ENCODE results near the gene NCOR1. TPM values are rescaled to one million over a fixed set of nuclear protein-coding genes. Genes with fewer than 3 reads are reported as not detected.

Gene NCOR1
- total RNA-seq, 5 donors from 2014 or later (not counting 1 experiment from before 2014, with no cell fraction given): 134 to 173 (median 152) TPM

DNA sequence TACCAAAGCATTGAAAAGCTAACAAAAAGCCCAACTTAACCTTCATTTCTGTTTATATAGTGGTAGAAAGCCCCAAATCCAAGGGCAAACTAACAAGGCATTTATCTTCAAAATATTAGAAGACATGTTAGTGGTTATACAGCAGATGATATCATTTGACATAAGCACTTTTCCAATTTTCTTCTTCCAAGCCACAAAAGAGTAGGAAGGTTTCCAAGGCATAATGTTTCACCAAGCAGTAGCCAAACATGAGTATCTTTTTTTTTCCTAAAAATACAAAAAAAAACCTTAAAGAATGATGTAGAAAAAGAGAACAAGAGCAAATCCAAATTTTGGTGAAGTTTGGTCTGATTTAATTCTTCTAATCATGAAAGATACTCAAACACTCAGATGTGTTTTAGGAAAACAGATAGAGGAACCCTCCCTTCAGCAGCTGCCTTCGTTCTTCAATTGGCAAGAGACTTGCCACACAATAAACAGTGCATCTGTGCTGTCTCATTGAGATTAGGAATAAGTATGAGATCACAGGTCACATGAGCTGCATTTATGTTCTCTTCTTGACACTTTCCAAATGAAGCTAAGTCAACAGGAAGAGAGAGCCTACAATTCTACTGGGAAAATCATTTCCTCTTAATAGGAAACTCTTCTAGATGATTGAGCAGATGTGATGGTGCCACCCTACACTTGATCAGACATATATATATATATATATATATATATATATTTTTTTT, 109.0 kb downstream of the NCOR1 start:
- H3K36me3 Mint-ChIP-seq: peaks cover 32% of the 10 kb centered on the region
- peak overlapping the region in 1 of 2 donors; percentile 28 for H3K27ac Mint-ChIP-seq
- H3K27ac ChIP-seq (ENCODE audit: low read length): no peak overlapping the region
- H3K4me1 ChIP-seq (ENCODE audit: control insufficient read depth in 1 of 2, extremely low read depth in 1 of 2, insufficient read depth in 2 of 2, low read length in 2 of 2): no peaks in the 10 kb centered on the region
- ChIA-PET POLR2A (interaction anchor here in 1 of 2 donors (0.6 kb wide), 1 partner anchor 951 kb away, joined by 4 read pairs; no protein-coding TSS in a partner anchor), CTCF (no interaction called here)
- ATAC-seq (replicated peaks in 1 of 4) (no peak), DNase-seq (no peak)
- no CpG with 5 or more reads among the region's 1 CpG for WGBS (ENCODE audit: insufficient coverage)
- H3K4me1 Mint-ChIP-seq: peaks cover 0 to 21% (median 3%) of the 10 kb centered on the region in 3 donors
- no peaks in the 10 kb centered on the region for H3K27me3 ChIP-seq (replicated peaks in 1 of 2; ENCODE audit: control insufficient read depth in 2 of 2, extremely low read depth in 1 of 2, insufficient read depth in 2 of 2, low read length in 1 of 2)
- H3K9me3 ChIP-seq: no peaks in the 10 kb centered on the region
- no peaks in the 10 kb centered on the region for H3K27me3 Mint-ChIP-seq
- no peak overlapping the region for H3K4me3 ChIP-seq (ENCODE audit: control insufficient read depth in 1 of 2, extremely low read depth in 1 of 2, low read length in 1 of 2)
- H3K36me3 ChIP-seq (ENCODE audit: control insufficient read depth in 2 of 2, extremely low read depth in 1 of 2, insufficient read depth in 1 of 2, low read length in 1 of 2): peaks cover 4 to 34% of the 10 kb centered on the region in 2 donors
- no peaks in the 10 kb centered on the region for H3K9me3 Mint-ChIP-seq
- H3K4me3 Mint-ChIP-seq: no peak overlapping the region

DNA sequence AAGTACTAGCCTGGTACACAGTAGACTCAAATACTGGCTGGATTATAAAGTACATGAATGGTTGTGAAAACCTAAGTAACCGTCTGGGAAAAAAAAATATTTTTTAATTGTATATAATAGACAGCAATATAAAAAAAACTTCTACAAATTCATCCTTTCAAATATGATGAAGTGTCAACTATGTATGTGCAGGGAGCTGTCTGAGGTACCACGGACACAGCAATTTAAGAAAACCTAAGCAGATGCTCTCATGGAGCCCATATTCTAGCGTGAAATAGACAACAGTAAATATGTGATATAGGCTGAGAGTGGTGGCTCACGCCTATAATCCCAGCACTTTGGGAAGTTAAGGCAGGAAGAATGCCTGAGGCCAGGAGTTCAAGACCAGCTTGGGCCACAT, 111.1 kb downstream of the NCOR1 start:
- H3K4me3 ChIP-seq (ENCODE audit: control insufficient read depth in 1 of 2, extremely low read depth in 1 of 2, low read length in 1 of 2): no peak overlapping the region
- H3K27me3 ChIP-seq (replicated peaks in 1 of 2; ENCODE audit: control insufficient read depth in 2 of 2, extremely low read depth in 1 of 2, insufficient read depth in 2 of 2, low read length in 1 of 2): no peaks in the 10 kb centered on the region
- 90% methylated on average over 2 of the region's 4 CpGs for WGBS (ENCODE audit: insufficient coverage)
- ChIA-PET CTCF (no interaction called here), POLR2A (no interaction called here)
- H3K27ac Mint-ChIP-seq: no peak overlapping the region
- H3K9me3 Mint-ChIP-seq: no peaks in the 10 kb centered on the region
- DNase-seq: no peak
- H3K36me3 Mint-ChIP-seq: peaks cover 36% of the 10 kb centered on the region
- H3K27me3 Mint-ChIP-seq: no peaks in the 10 kb centered on the region
- no peak overlapping the region for H3K4me3 Mint-ChIP-seq
- H3K36me3 ChIP-seq (ENCODE audit: control insufficient read depth in 2 of 2, extremely low read depth in 1 of 2, insufficient read depth in 1 of 2, low read length in 1 of 2): peaks cover 4 to 45% of the 10 kb centered on the region in 2 donors
- no peaks in the 10 kb centered on the region for H3K4me1 ChIP-seq (ENCODE audit: control insufficient read depth in 1 of 2, extremely low read depth in 1 of 2, insufficient read depth in 2 of 2, low read length in 2 of 2)
- no peak overlapping the region for H3K27ac ChIP-seq (ENCODE audit: low read length)
- peaks cover 0 to 24% (median 4%) of the 10 kb centered on the region in 3 donors for H3K4me1 Mint-ChIP-seq
- no peaks in the 10 kb centered on the region for H3K9me3 ChIP-seq
- no peak for ATAC-seq (replicated peaks in 1 of 4)

DNA sequence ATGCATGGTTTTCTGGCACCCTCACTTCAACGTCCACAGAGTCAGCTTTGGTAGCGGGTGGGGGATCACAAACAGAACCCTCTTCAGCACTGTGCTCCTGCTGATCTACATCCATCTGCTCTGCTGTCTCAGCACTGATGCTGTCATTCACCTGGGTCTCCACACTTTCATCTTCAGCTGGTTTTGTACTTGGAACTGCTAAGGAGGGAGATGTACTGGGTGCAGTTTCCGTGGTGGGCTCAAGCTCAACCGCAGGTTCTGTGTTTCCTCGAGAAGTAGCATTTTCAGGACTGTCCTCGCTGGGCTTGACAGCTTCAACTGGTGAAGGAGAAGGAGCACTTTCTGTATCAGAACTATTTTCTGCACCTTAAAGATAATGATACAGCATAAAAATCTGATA, 113.9 kb downstream of the NCOR1 start:
- H3K27me3 Mint-ChIP-seq: no peaks in the 10 kb centered on the region
- POLR2A ChIA-PET: no interaction called here
- Histone ChIP-seq H3K4me3 (ENCODE audit: control insufficient read depth in 1 of 2, extremely low read depth in 1 of 2, low read length in 1 of 2) (no peak overlapping the region), H3K27me3 (replicated peaks in 1 of 2; ENCODE audit: control insufficient read depth in 2 of 2, extremely low read depth in 1 of 2, insufficient read depth in 2 of 2, low read length in 1 of 2) (no peaks in the 10 kb centered on the region), H3K4me1 (ENCODE audit: control insufficient read depth in 1 of 2, extremely low read depth in 1 of 2, insufficient read depth in 2 of 2, low read length in 2 of 2) (no peaks in the 10 kb centered on the region), H3K36me3 (ENCODE audit: control insufficient read depth in 2 of 2, extremely low read depth in 1 of 2, insufficient read depth in 1 of 2, low read length in 1 of 2) (peaks cover 7 to 61% of the 10 kb centered on the region in 2 donors), H3K27ac (ENCODE audit: low read length) (no peak overlapping the region), H3K9me3 (no peaks in the 10 kb centered on the region)
- peaks cover 1 to 24% (median 4%) of the 10 kb centered on the region in 3 donors for H3K4me1 Mint-ChIP-seq
- H3K27ac Mint-ChIP-seq: no peak overlapping the region
- ATAC-seq (replicated peaks in 1 of 4): no peak
- H3K9me3 Mint-ChIP-seq: no peaks in the 10 kb centered on the region
- H3K36me3 Mint-ChIP-seq: peaks cover 53% of the 10 kb centered on the region
- no peak overlapping the region for H3K4me3 Mint-ChIP-seq
- DNase-seq: no peak
- no CpG with 5 or more reads among the region's 6 CpGs for WGBS (ENCODE audit: insufficient coverage)
- CTCF ChIA-PET: no interaction called here

DNA sequence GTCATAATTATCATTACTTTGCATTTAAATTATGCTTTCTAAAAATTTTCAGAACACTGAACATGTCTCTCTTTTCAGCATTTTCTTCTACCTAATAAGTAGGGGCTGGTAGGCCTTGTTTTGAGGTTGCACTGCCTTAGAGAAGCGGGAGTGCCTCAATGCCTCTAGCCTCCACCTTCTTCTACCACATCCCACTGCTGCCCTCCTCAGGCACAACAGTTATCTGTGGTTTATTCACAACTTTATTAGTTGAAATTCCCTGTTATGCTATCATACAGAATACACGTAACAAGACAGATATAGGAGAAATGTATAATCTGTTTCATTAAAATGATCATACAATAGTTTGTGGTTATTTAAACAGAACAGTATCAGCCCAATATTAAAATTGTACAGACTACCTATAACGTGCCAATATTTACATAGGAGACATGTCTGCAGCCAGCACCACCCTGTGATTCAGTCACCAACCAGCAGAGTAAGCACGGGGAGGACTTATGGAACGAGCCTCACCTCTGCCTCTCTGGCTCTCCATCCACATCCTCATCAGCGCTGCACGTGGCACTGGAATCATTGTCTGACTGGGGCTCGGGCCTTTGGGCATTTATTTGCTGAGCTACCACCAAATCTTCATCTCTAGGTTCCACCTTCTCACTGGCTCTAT, 114.5 kb downstream of the NCOR1 start:
- H3K27me3 ChIP-seq (replicated peaks in 1 of 2; ENCODE audit: control insufficient read depth in 2 of 2, extremely low read depth in 1 of 2, insufficient read depth in 2 of 2, low read length in 1 of 2): no peaks in the 10 kb centered on the region
- no peak overlapping the region for H3K27ac ChIP-seq (ENCODE audit: low read length)
- no peak for DNase-seq
- ChIA-PET POLR2A (no interaction called here), CTCF (interaction anchor here in 1 of 2 donors (0.9 kb wide), 1 partner anchor 123 kb away, joined by 3 read pairs; no protein-coding TSS in a partner anchor)
- peaks cover 57% of the 10 kb centered on the region for H3K36me3 Mint-ChIP-seq
- no peak for ATAC-seq (replicated peaks in 1 of 4)
- H3K9me3 Mint-ChIP-seq: no peaks in the 10 kb centered on the region
- H3K4me1 ChIP-seq (ENCODE audit: control insufficient read depth in 1 of 2, extremely low read depth in 1 of 2, insufficient read depth in 2 of 2, low read length in 2 of 2): no peaks in the 10 kb centered on the region
- 97% methylated on average over 6 of the region's 8 CpGs for WGBS (ENCODE audit: insufficient coverage)
- H3K9me3 ChIP-seq: no peaks in the 10 kb centered on the region
- H3K36me3 ChIP-seq (ENCODE audit: control insufficient read depth in 2 of 2, extremely low read depth in 1 of 2, insufficient read depth in 1 of 2, low read length in 1 of 2): peaks cover 7 to 55% of the 10 kb centered on the region in 2 donors
- H3K4me3 Mint-ChIP-seq: no peak overlapping the region
- no peak overlapping the region for H3K4me3 ChIP-seq (ENCODE audit: control insufficient read depth in 1 of 2, extremely low read depth in 1 of 2, low read length in 1 of 2)
- no peaks in the 10 kb centered on the region for H3K27me3 Mint-ChIP-seq
- no peak overlapping the region for H3K27ac Mint-ChIP-seq
- peaks cover 1 to 24% (median 4%) of the 10 kb centered on the region in 3 donors for H3K4me1 Mint-ChIP-seq

DNA sequence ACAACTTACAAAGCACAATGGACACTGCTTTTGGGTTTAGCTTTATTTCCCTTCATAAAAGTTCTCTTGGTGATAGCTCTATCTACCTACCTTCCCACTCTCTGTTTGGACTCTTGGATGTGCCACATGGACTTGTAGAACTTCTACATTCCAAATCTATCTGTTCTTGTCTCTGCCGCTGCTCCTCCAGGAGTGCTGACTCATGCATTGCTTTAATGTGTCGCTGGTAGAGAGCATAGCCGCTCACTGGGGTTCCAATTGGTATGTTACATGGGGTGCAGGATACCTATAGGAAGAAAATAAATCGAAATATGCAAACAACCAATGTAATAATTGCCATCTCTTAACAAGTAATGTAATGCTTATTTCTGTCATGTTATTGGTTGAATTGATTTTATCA, 123.6 kb downstream of the NCOR1 start:
- no peak for ATAC-seq (replicated peaks in 1 of 4)
- no peak overlapping the region for H3K4me3 ChIP-seq (ENCODE audit: control insufficient read depth in 1 of 2, extremely low read depth in 1 of 2, low read length in 1 of 2)
- CTCF ChIA-PET: no interaction called here
- no peaks in the 10 kb centered on the region for H3K9me3 Mint-ChIP-seq
- POLR2A ChIA-PET: no interaction called here
- no peak overlapping the region for H3K27ac Mint-ChIP-seq
- peaks cover 41% of the 10 kb centered on the region for H3K36me3 Mint-ChIP-seq
- peaks cover 3 to 27% of the 10 kb centered on the region in 2 donors for H3K36me3 ChIP-seq (ENCODE audit: control insufficient read depth in 2 of 2, extremely low read depth in 1 of 2, insufficient read depth in 1 of 2, low read length in 1 of 2)
- no peak for DNase-seq
- peaks cover 2 to 8% (median 8%) of the 10 kb centered on the region in 3 donors for H3K4me1 Mint-ChIP-seq
- no peak overlapping the region for H3K27ac ChIP-seq (ENCODE audit: low read length)
- H3K27me3 ChIP-seq (replicated peaks in 1 of 2; ENCODE audit: control insufficient read depth in 2 of 2, extremely low read depth in 1 of 2, insufficient read depth in 2 of 2, low read length in 1 of 2): no peaks in the 10 kb centered on the region
- H3K27me3 Mint-ChIP-seq: no peaks in the 10 kb centered on the region
- 100% methylated on average over 1 of the region's 4 CpGs for WGBS (ENCODE audit: insufficient coverage)
- H3K4me1 ChIP-seq (ENCODE audit: control insufficient read depth in 1 of 2, extremely low read depth in 1 of 2, insufficient read depth in 2 of 2, low read length in 2 of 2): no peaks in the 10 kb centered on the region
- no peak overlapping the region for H3K4me3 Mint-ChIP-seq
- no peaks in the 10 kb centered on the region for H3K9me3 ChIP-seq

DNA sequence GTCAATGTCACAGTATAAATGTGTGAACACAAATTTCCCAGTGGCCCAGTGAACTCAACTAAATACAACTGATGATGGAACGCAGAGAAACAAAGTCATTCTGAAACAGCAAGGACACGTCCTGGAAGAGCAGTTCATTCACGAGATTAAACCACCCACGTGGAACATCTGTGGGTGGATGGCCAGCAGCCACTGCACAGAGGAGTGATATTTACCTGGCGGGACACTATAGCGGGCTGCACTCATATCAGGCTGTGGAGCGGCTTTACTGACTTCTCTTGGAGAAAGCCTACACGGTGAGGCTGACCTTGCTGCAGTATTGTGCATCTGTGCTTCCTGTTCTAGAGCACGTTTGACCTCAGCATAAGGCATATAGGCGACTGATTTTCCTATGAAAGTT, 128.4 kb downstream of the NCOR1 start:
- 45% methylated on average over 7 of the region's 10 CpGs for WGBS (ENCODE audit: insufficient coverage)
- peaks cover 27 to 33% (median 28%) of the 10 kb centered on the region in 3 donors for H3K4me1 Mint-ChIP-seq
- no peak overlapping the region for H3K4me3 ChIP-seq (ENCODE audit: control insufficient read depth in 1 of 2, extremely low read depth in 1 of 2, low read length in 1 of 2)
- POLR2A ChIA-PET: no interaction called here
- no peaks in the 10 kb centered on the region for H3K4me1 ChIP-seq (ENCODE audit: control insufficient read depth in 1 of 2, extremely low read depth in 1 of 2, insufficient read depth in 2 of 2, low read length in 2 of 2)
- CTCF ChIA-PET: no interaction called here
- peak overlapping the region; percentile 2 to 41 for H3K27ac Mint-ChIP-seq
- no peaks in the 10 kb centered on the region for H3K27me3 Mint-ChIP-seq
- no peaks in the 10 kb centered on the region for H3K9me3 ChIP-seq
- H3K27me3 ChIP-seq (replicated peaks in 1 of 2; ENCODE audit: control insufficient read depth in 2 of 2, extremely low read depth in 1 of 2, insufficient read depth in 2 of 2, low read length in 1 of 2): no peaks in the 10 kb centered on the region
- H3K27ac ChIP-seq (ENCODE audit: low read length): no peak overlapping the region
- H3K9me3 Mint-ChIP-seq: no peaks in the 10 kb centered on the region
- H3K36me3 Mint-ChIP-seq: peaks cover 54% of the 10 kb centered on the region
- H3K4me3 Mint-ChIP-seq: no peak overlapping the region
- H3K36me3 ChIP-seq (ENCODE audit: control insufficient read depth in 2 of 2, extremely low read depth in 1 of 2, insufficient read depth in 1 of 2, low read length in 1 of 2): peaks cover 7 to 16% of the 10 kb centered on the region in 2 donors
- ATAC-seq (replicated peaks in 1 of 4): peak in 1 of 4 experiments; percentile 32
- DNase-seq: no peak
